Measurements from ENCODE around the gene ACOXL. TPM values are rescaled to one million over a fixed set of nuclear protein-coding genes. Genes with fewer than 3 reads are reported as not detected.

ACOXL gene
- total RNA-seq, 4 donors from 2014 or later, result 0.64 TPM; not detected in 3

- peaks cover 19% of the 10 kb centered on the region for H3K27me3 ChIP-seq
- H3K9me3 ChIP-seq, result no peaks in the 10 kb centered on the region
- no peak for DNase-seq (ENCODE audit: low spot score in 2 of 2)
- H3K4me1 ChIP-seq, result no peaks in the 10 kb centered on the region
- no peaks in the 10 kb centered on the region for H3K36me3 ChIP-seq
- H3K4me3 ChIP-seq, result no peak overlapping the region
- TF ChIP-seq EP300 (IDR thresholded peaks at IDR 0.05) (no peak), POLR2AphosphoS5 (IDR thresholded peaks at IDR 0.05) (no peak), POLR2A (IDR thresholded peaks at IDR 0.05) (no peak)
- 36% methylated on average over 6 of the region's 6 CpGs for WGBS
- no peak overlapping the region for H3K27ac ChIP-seq
These were observed 16.1 kb downstream of the ACOXL start for GRCh38 chr2:110748489-110748867.

- H3K9me3 ChIP-seq, result no peaks in the 10 kb centered on the region
- no peaks in the 10 kb centered on the region for H3K4me1 ChIP-seq
- TF ChIP-seq CTCF (IDR thresholded peaks at IDR 0.05) (no peak), POLR2AphosphoS5 (IDR thresholded peaks at IDR 0.05) (no peak), EP300 (IDR thresholded peaks at IDR 0.05) (no peak), POLR2A (IDR thresholded peaks at IDR 0.05) (no peak)
- H3K27ac ChIP-seq, result no peak overlapping the region
- DNase-seq (ENCODE audit: low spot score in 2 of 2), result no peak
- no peaks in the 10 kb centered on the region for H3K36me3 ChIP-seq
- WGBS, result 96% methylated on average over 3 of the region's 3 CpGs
- H3K4me3 ChIP-seq, result no peak overlapping the region
- peaks cover 19% of the 10 kb centered on the region for H3K27me3 ChIP-seq
These were observed 19.3 kb downstream of the ACOXL start for GRCh38 chr2:110751642-110752041.

- H3K4me1 ChIP-seq, result no peaks in the 10 kb centered on the region
- no peaks in the 10 kb centered on the region for H3K9me3 ChIP-seq
- DNase-seq (ENCODE audit: low spot score in 2 of 2), result no peak
- 88% methylated on average over 2 of the region's 2 CpGs for WGBS
- H3K27me3 ChIP-seq, result peaks cover 14% of the 10 kb centered on the region
- TF ChIP-seq CTCF (IDR thresholded peaks at IDR 0.05) (no peak), EP300 (IDR thresholded peaks at IDR 0.05) (no peak), POLR2A (IDR thresholded peaks at IDR 0.05) (no peak), POLR2AphosphoS5 (IDR thresholded peaks at IDR 0.05) (no peak)
- H3K4me3 ChIP-seq, result no peak overlapping the region
- H3K27ac ChIP-seq, result no peak overlapping the region
- no peaks in the 10 kb centered on the region for H3K36me3 ChIP-seq
These were observed 20.5 kb downstream of the ACOXL start for GRCh38 chr2:110752871-110753270.

DNA sequence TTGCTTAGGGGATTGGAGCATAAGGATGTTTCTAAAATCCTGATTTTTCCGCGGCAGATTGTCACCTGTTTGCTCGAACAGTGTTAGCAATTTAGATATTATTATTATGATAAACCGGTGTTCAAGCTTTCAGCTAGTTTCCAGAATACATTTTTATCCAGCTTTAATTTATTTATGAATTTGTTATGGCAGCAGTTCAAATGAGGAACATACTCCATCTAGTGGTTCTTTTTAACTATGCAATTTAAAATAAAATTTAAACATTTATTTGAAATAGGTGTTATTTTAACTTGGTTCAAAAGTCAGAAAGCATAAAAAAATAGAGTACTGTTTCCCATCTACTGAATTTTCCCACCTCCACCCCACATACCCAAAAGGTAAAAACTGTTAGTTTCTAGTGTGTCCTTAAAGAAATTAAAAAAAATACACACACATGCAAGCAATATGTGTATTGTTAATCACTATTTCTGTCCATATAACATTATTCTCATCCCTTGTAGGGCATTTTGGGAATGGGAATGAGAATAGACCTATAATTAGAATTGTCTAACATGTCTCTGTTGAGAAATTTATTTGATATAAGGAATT, 23.2 kb downstream of the ACOXL start:
- no peak for DNase-seq (ENCODE audit: low spot score in 2 of 2)
- H3K4me1 ChIP-seq, result no peaks in the 10 kb centered on the region
- H3K9me3 ChIP-seq, result peaks cover 10% of the 10 kb centered on the region
- no peak overlapping the region for H3K4me3 ChIP-seq
- no peaks in the 10 kb centered on the region for H3K27me3 ChIP-seq
- H3K27ac ChIP-seq, result no peak overlapping the region
- H3K36me3 ChIP-seq, result no peaks in the 10 kb centered on the region
- WGBS, result 42% methylated on average over 4 of the region's 4 CpGs
- TF ChIP-seq POLR2AphosphoS5 (IDR thresholded peaks at IDR 0.05), result no peak
- TF ChIP-seq CTCF (IDR thresholded peaks at IDR 0.05), result peak in 1 of 2 donors; percentile 34

DNA sequence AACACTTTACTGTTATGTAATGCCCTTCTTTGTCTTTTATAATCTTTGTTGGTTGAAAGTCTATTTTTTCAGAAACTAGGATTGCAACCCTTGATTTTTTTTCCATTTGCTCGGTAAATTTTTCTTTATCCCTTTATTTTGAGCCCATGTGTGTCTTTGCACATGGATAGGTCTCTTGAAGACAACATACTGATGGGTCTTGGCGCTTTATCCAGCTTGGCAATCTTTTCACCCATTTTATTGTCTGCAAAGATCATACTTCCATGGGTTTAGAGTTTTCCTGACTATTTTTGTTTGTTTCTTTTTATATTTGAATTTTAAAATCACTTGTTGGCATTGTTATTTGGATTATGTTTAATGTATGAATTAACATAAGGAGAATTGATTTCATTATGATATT, 27.0 kb downstream of the ACOXL start:
- Histone ChIP-seq H3K27ac (no peak overlapping the region), H3K4me1 (no peaks in the 10 kb centered on the region), H3K4me3 (no peak overlapping the region), H3K9me3 (peaks cover 10% of the 10 kb centered on the region), H3K36me3 (no peaks in the 10 kb centered on the region), H3K27me3 (no peaks in the 10 kb centered on the region)
- no peak for TF ChIP-seq CTCF (IDR thresholded peaks at IDR 0.05)
- TF ChIP-seq EP300 (IDR thresholded peaks at IDR 0.05), result no peak
- no peak for TF ChIP-seq POLR2A (IDR thresholded peaks at IDR 0.05)
- no peak for DNase-seq (ENCODE audit: low spot score in 2 of 2)
- WGBS, result 97% methylated on average over 2 of the region's 2 CpGs

DNA sequence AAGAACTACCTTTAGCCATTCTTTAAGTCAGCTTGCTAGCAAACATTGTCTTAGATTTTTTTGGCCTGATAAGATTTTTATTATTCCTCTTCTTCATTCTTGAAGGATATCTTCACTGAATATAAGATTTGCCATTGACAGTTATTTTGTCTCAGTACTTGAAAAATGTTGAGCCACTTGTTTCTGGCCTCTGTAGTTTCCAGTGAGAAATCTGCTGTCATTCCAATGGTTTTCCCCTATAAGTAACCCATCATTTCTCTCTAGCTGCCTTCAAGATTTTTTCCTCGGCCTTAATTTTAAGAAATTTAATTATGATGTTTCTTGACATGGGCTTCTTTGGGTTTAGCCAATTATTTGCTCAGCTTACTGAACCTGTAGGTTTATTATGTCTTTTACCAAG, 32.6 kb downstream of the ACOXL start:
- Histone ChIP-seq H3K27me3 (peaks cover 4% of the 10 kb centered on the region), H3K4me3 (no peak overlapping the region), H3K4me1 (no peaks in the 10 kb centered on the region), H3K9me3 (no peaks in the 10 kb centered on the region), H3K27ac (no peak overlapping the region), H3K36me3 (no peaks in the 10 kb centered on the region)
- no peak for DNase-seq (ENCODE audit: low spot score in 2 of 2)
- 89% methylated on average over 1 of the region's 1 CpG for WGBS
- TF ChIP-seq POLR2AphosphoS5 (IDR thresholded peaks at IDR 0.05) (no peak), EP300 (IDR thresholded peaks at IDR 0.05) (no peak), CTCF (IDR thresholded peaks at IDR 0.05) (no peak), POLR2A (IDR thresholded peaks at IDR 0.05) (no peak)
